Ishikawa (cell line): ENCODE data around the gene SPACA9.

Source experiments
- CEBPB ChIP-seq: IDR thresholded peaks from 2 replicates; pipeline ENCODE4 v1.6.1; 2012
- EP300 ChIP-seq: IDR thresholded peaks from 2 replicates; pipeline ENCODE4 v1.6.1; 2012; ENCODE audit warnings: borderline replicate concordance
- MAX ChIP-seq: IDR thresholded peaks from 2 replicates; pipeline ENCODE4 v1.6.1; 2012
- RAD21 ChIP-seq: IDR thresholded peaks from 2 replicates; pipeline ENCODE4 v1.6.1; 2012; ENCODE audit warnings: low read depth
- TAF1 ChIP-seq: IDR thresholded peaks from 2 replicates; pipeline ENCODE4 v1.6.1; 2012; ENCODE audit warnings: low read depth, mild to moderate bottlenecking
- USF1 ChIP-seq: IDR thresholded peaks from 2 replicates; pipeline ENCODE4 v1.6.1; 2012
- YY1 ChIP-seq: IDR thresholded peaks from 2 replicates; pipeline ENCODE4 v1.6.1; 2012; ENCODE audit warnings: low read depth
- TF ChIP-seq, protein P1 (sequence below): IDR thresholded peaks from 2 replicates; pipeline ENCODE4 v1.6.1; 2012; ENCODE audit warnings: low read depth, mild to moderate bottlenecking

DNA sequence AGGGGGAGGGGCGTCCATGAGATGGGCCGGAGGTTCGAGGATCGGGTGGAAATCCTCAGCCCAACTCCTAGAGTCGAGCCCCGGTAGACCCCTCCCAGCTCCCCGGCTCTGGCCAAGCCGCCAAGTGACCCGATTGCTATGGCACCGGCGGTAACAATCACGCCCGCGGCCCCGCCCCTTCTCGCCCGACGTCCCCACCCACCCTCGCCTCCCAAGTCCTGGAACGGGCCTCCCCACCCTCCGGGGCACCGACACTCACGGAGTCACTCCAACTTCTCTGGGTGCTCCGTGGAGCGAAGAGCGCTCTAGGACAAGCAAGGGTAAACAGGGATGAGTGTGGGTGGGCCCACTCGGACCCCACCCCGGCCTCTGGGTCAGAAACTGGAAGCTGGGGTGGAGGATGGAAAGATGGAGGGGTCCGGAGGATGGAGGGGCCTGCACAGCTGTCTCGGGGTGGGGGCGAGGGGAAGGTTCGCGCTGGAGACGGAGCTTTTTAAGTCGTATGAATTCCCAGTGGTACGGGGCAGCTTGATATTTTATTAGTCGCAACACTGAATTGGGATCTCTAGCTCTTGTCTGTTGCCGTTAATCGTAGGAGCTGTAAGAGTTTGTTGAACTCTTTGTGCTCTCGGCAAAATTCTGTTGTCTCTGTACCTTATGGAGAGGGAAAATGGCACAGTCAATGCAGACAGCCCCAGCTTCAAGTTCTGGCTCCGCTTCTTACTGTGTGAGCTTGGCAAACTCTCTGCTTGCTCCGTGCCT is at the start of gene SPACA9:
- TF ChIP-seq RAD21, result no peak
- TF ChIP-seq, protein P1, sequence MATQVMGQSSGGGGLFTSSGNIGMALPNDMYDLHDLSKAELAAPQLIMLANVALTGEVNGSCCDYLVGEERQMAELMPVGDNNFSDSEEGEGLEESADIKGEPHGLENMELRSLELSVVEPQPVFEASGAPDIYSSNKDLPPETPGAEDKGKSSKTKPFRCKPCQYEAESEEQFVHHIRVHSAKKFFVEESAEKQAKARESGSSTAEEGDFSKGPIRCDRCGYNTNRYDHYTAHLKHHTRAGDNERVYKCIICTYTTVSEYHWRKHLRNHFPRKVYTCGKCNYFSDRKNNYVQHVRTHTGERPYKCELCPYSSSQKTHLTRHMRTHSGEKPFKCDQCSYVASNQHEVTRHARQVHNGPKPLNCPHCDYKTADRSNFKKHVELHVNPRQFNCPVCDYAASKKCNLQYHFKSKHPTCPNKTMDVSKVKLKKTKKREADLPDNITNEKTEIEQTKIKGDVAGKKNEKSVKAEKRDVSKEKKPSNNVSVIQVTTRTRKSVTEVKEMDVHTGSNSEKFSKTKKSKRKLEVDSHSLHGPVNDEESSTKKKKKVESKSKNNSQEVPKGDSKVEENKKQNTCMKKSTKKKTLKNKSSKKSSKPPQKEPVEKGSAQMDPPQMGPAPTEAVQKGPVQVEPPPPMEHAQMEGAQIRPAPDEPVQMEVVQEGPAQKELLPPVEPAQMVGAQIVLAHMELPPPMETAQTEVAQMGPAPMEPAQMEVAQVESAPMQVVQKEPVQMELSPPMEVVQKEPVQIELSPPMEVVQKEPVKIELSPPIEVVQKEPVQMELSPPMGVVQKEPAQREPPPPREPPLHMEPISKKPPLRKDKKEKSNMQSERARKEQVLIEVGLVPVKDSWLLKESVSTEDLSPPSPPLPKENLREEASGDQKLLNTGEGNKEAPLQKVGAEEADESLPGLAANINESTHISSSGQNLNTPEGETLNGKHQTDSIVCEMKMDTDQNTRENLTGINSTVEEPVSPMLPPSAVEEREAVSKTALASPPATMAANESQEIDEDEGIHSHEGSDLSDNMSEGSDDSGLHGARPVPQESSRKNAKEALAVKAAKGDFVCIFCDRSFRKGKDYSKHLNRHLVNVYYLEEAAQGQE, result no peak
- TF ChIP-seq EP300, result no peak
- no peak; the same call in 1 of the 2 replicates for TF ChIP-seq TAF1
- no peak for TF ChIP-seq USF1
- no peak for TF ChIP-seq YY1
- no peak for TF ChIP-seq CEBPB
- TF ChIP-seq MAX, result no peak
